ENCODE measurements around the gene NES.

NES gene

GRCh38 chr1:156654700-156655099 is 22.5 kb downstream of the NES start:
- no peak overlapping the region for H3K4me3 ChIP-seq (ENCODE audit: control insufficient read depth, low read depth, low read length)
- no peak for DNase-seq (ENCODE audit: low read depth)
- TF ChIP-seq CTCF (IDR thresholded peaks at IDR 0.05; ENCODE audit: control insufficient read depth, insufficient read depth, low read depth, low read length, missing control alignments), result no peak

GRCh38 chr1:156652992-156653355 is 24.2 kb downstream of the NES start:
- TF ChIP-seq CTCF (IDR thresholded peaks at IDR 0.05; ENCODE audit: control insufficient read depth, insufficient read depth, low read depth, low read length, missing control alignments), result no peak
- no peak overlapping the region for H3K4me3 ChIP-seq (ENCODE audit: control insufficient read depth, low read depth, low read length)
- DNase-seq (ENCODE audit: low read depth), result no peak

GRCh38 chr1:156652131-156652991 is 24.8 kb downstream of the NES start:
- no peak overlapping the region for H3K4me3 ChIP-seq (ENCODE audit: control insufficient read depth, low read depth, low read length)
- TF ChIP-seq CTCF (IDR thresholded peaks at IDR 0.05; ENCODE audit: control insufficient read depth, insufficient read depth, low read depth, low read length, missing control alignments), result no peak
- no peak for DNase-seq (ENCODE audit: low read depth)

GRCh38 chr1:156648951-156649350 is 28.3 kb downstream of the NES start:
- no peak overlapping the region for H3K4me3 ChIP-seq (ENCODE audit: control insufficient read depth, low read depth, low read length)
- TF ChIP-seq CTCF (IDR thresholded peaks at IDR 0.05; ENCODE audit: control insufficient read depth, insufficient read depth, low read depth, low read length, missing control alignments), result no peak
- no peak for DNase-seq (ENCODE audit: low read depth)

GRCh38 chr1:156648496-156648895 is 28.7 kb downstream of the NES start:
- no peak for TF ChIP-seq CTCF (IDR thresholded peaks at IDR 0.05; ENCODE audit: control insufficient read depth, insufficient read depth, low read depth, low read length, missing control alignments)
- no peak for DNase-seq (ENCODE audit: low read depth)
- H3K4me3 ChIP-seq (ENCODE audit: control insufficient read depth, low read depth, low read length), result no peak overlapping the region

- no peak for DNase-seq (ENCODE audit: low read depth)
- no peak overlapping the region for H3K4me3 ChIP-seq (ENCODE audit: control insufficient read depth, low read depth, low read length)
- no peak for TF ChIP-seq CTCF (IDR thresholded peaks at IDR 0.05; ENCODE audit: control insufficient read depth, insufficient read depth, low read depth, low read length, missing control alignments)
These were observed 29.9 kb downstream of the NES start for GRCh38 chr1:156647351-156647750.
